Activated T-cell treated with anti-CD3 and anti-CD28 coated beads, Interleukin-2, amount 50 U/mL, for 24 hours (primary cell): ENCODE data around the gene C19orf73.
A peak's percentile ranks its signal among the peaks of the same experiment; 100 is the strongest.

Experiments used
- DNase-seq: peaks from one replicate; pipeline ENCODE4 v3.0.0-alpha.2; 2020
- H3K27ac Mint-ChIP-seq: 2 replicates; pipeline ENCODE4 v1.8.0; 2020; ENCODE audit warnings: mild to moderate bottlenecking, mixed read lengths
- H3K27me3 Mint-ChIP-seq: 2 replicates; pipeline ENCODE4 v1.8.0; 2020; ENCODE audit warnings: mixed read lengths
- H3K36me3 Mint-ChIP-seq: 2 replicates; pipeline ENCODE4 v1.8.0; 2020; ENCODE audit warnings: low read depth, mixed read lengths
- H3K4me1 Mint-ChIP-seq: 2 replicates; pipeline ENCODE4 v1.8.0; 2020; ENCODE audit warnings: low read depth, mixed read lengths
- H3K4me3 Mint-ChIP-seq: 2 replicates; pipeline ENCODE4 v1.8.0; 2020; ENCODE audit warnings: mild to moderate bottlenecking, moderate library complexity, mixed read lengths
- H3K9me3 Mint-ChIP-seq: 2 replicates; pipeline ENCODE4 v1.8.0; 2020; ENCODE audit warnings: mixed read lengths

C19orf73 gene

DNA sequence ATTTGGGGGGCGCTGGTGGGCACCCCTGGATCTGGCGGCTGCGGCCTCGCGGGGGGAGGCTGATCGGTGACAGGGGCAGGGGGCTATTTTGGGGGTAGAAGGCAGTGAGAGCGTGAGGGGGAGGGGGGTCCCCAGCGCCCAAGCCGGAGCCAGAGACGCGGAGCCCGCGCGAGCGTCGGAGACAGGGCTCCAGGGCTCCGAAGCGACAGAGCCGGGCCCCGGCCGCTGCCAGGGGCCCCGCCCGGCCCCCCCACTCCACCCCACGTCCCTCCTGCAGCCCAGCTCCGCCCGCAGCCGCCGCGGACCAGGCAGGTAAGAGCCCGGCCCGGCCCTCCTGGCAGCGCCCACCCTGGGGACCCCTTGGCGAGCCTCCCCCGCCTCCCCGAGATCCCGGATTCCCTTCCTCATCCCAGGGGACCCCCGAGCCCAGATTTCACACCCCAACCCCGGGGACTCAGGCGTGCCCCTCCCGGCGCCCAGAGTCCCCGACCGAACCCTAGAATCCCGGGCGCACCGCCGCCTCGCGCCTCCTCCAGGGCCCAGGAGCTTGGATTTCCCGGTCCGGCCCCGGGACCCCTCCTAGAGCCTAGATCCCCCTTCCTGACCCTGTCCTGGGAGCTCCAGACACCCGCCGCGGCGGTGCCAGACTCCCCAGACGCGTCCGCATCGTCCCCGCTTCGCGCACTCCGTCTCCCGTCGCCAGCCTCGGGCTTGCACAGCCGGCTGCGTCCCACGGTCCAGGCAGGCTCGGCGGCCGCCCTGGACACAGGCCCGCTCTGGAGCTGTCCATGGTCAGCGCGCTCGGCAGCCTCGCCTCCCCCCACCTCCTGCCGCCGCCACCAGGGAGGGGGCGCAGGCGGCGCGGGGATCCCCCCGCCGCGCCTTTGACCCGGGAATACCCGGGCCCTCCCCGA lies 725 bp upstream of the C19orf73 start, which contains the start of gene PPFIA3:
Gene PPFIA3, plus strand, starts transcription at position 134 of the 914 bp plus-strand sequence. CDS start 8,330 bp downstream, outside the sequence.
- no peaks in the 10 kb centered on the region for H3K9me3 Mint-ChIP-seq
- H3K27me3 Mint-ChIP-seq, result peaks cover 11% of the 10 kb centered on the region
- H3K27ac Mint-ChIP-seq, result peak within 1 kb of the TSS; percentile 93
- H3K36me3 Mint-ChIP-seq, result peaks cover 5% of the 10 kb centered on the region
- peaks cover 28% of the 10 kb centered on the region for H3K4me1 Mint-ChIP-seq
- DNase-seq, result peak; percentile 58
- peak within 1 kb of the TSS; percentile 85 for H3K4me3 Mint-ChIP-seq

DNA sequence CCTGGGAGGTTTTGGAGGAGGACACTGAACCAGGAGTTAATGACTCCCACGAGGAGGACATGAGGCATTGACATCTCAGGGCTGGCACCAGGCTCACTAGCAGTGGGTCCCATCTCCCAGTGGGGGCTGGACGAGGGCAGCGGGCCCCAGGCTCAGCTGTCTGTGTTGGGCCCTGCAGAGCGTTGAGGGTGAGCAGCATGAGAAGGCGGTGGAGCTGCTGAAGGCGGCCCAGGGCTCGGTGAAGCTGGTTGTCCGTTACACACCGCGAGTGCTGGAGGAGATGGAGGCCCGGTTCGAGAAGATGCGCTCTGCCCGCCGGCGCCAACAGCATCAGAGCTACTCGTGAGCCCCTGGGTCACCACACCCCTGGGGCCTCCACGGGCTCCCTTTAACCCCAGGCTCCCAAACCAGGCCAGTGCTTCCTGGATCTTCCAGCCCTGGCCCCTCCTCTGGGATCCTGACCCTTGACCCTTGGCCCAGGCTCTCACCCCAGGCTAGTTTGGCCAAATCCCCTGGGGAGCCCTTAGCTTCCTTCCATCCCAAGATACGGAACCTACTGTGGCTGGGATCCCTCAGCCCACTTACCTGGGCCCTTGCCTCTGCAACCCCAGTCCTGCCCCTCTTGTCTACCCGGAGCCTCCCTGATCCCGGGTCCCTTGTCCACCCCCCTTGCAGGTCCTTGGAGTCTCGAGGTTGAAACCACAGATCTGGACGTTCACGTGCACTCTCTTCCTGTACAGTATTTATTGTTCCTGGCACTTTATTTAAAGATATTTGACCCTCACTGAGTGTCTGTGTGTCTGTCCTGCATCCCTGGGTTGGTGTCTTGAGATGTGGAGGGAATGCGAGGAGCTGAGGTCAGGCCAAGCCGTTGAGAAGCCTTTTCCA lies 1.0 kb downstream of the C19orf73 start:
- Mint-ChIP-seq H3K4me1 (peaks cover 37% of the 10 kb centered on the region), H3K27ac (peak overlapping the region; percentile 93), H3K9me3 (no peaks in the 10 kb centered on the region), H3K4me3 (peak overlapping the region; percentile 85), H3K36me3 (peaks cover 5% of the 10 kb centered on the region), H3K27me3 (peaks cover 11% of the 10 kb centered on the region)
- DNase-seq, result no peak

DNA sequence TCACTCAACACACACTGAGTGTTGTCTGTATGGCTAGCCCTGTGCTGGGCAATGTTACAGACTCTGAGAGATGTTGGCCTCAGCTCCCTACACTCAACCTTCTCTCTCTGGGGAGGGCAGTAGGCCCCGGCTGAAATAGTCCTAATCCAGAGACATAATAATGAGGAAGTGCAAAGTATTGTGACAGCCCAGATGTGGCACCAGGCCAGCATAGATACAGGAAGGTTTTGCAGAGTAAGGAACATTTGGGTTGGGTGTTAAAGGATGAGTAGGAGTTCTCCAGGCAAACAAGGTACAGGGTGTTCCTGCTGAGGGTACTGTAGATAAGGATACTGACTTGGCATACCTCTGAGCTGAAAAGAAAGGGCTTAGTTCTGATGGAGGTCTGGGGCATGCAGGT lies 2.4 kb downstream of the C19orf73 start:
- Mint-ChIP-seq H3K36me3 (peaks cover 6% of the 10 kb centered on the region), H3K27ac (no peak overlapping the region), H3K4me3 (peak overlapping the region; percentile 30), H3K9me3 (no peaks in the 10 kb centered on the region), H3K4me1 (peaks cover 39% of the 10 kb centered on the region), H3K27me3 (peaks cover 11% of the 10 kb centered on the region)
- DNase-seq, result no peak

DNA sequence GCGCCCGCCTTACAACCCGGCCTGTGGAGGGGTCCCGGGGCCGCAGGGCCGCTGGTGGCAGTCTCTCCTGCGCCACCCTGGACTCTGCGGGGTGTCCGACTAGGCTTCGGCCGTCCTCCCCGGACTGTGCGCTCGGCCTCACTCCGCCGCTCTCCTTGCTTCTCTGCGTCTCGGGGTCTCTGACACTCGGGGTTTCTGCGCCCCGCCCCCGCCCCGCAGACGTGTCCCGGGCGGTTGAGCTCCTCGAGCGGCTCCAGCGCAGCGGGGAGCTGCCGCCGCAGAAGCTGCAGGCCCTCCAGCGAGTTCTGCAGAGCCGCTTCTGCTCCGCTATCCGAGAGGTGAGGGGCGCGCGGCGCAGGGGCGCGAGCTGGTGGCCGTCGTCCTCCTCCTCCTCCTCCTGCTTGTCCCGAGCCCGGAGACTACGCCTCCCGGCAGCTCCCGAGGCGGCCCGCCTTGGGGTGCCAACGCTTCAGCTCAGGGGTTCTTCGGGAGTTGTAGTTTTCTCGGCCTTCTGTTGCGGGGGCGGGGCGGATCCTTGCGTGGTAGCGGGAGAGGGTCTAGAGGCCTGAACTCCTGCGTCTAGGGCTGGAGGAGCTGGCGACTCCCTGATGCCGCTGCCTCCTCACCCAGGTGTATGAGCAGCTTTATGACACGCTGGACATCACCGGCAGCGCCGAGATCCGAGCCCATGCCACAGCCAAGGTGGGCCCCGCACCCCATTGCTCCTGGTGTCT lies 4.1 kb downstream of the C19orf73 start:
- Mint-ChIP-seq H3K4me3 (peak overlapping the region; percentile 75), H3K36me3 (peaks cover 10% of the 10 kb centered on the region), H3K27me3 (peaks cover under 1% of the 10 kb centered on the region), H3K9me3 (no peaks in the 10 kb centered on the region), H3K27ac (no peak overlapping the region), H3K4me1 (peaks cover 32% of the 10 kb centered on the region)
- peak; percentile 74 for DNase-seq

DNA sequence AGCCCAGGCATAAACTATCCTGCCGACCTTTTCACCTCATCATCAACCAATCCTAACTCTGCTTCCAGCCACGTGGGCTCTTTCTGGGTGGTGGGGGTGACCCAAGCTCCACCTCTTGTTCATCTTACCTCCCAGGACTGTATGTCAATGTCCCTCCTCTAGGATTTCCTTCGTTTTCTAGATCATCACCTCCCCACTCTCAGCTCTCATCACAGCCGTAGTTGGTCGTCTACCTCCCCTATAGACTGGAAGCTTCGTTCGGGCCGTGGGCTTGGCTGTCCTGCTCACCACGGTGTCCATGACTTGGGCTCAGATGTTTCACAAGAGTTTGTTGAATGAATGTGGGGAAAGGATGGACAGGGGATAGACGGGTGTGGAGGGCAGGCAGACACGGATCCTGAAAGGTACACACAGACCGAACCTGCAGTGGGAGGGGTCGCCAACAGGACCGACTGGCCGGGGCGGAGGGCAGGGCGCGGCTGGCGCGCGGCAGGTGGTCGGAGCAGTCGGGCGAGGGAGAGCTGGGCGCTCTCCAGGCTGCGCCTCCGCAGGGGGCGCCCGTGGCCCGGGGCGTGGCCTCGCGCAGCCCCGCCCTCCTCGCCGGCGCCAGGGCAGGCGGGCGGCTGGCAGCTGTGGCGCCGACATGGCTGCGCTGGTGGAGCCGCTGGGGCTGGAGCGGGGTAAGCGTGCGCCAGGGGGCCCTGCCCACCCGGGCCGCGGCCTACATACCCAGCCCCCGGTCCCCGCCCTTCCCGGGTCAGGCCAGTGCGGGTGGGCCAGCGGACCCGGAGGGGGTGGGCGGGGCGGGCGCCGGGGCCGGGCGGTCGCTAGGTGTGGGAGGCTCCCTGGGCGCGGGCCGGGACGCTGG lies 4.9 kb downstream of the C19orf73 start, which contains the start of gene LIN7B:
Gene LIN7B, plus strand, starts transcription at position 609 of the 868 bp plus-strand sequence. Its CDS starts 35 bp downstream, at position 644.
- H3K27me3 Mint-ChIP-seq, result no peaks in the 10 kb centered on the region
- H3K27ac Mint-ChIP-seq, result peak within 1 kb of the TSS; percentile 34
- H3K4me3 Mint-ChIP-seq, result peak within 1 kb of the TSS; percentile 79
- DNase-seq, result peak; percentile 89
- peaks cover 18% of the 10 kb centered on the region for H3K36me3 Mint-ChIP-seq
- H3K9me3 Mint-ChIP-seq, result no peaks in the 10 kb centered on the region
- peaks cover 32% of the 10 kb centered on the region for H3K4me1 Mint-ChIP-seq

DNA sequence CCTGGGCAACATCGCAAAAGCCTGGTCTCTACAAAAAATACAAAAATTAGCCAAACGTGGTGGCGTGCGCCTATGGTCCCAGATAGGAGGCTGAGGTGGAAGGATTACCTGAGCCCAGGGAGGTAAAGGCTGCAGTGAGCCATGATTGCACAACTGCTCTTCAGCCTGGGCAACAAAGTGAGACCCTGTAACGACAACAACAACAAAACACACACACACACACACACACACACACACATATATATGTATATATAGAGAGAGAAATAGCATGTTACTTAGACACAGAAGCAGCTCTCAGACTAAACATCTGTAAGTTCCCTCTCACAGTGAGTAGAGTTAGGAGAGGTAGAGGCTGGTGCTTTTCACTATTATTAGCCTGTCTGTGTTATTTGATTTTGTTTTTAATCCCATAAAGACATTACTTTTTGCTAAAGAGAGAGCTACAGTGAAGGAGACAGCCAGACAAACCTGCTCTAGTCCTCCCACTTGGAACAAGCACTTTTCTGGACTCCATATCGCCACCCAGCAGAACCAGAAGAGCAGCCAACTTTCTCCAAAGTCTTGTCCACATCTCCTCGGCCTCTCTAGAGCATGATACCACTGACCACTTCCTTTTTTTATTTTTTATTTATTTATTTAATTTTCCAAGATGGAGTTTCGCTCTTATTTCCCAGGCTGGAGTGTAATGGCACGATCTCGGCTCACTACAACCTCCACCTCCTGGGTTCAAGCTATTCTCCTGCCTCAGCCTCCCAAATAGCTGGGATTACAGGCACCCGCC lies 7.5 kb downstream of the C19orf73 start:
- peaks cover 22% of the 10 kb centered on the region for H3K4me1 Mint-ChIP-seq
- no peaks in the 10 kb centered on the region for H3K9me3 Mint-ChIP-seq
- no peaks in the 10 kb centered on the region for H3K27me3 Mint-ChIP-seq
- no peak for DNase-seq
- peaks cover 38% of the 10 kb centered on the region for H3K36me3 Mint-ChIP-seq
- no peak overlapping the region for H3K27ac Mint-ChIP-seq
- H3K4me3 Mint-ChIP-seq, result no peak overlapping the region

DNA sequence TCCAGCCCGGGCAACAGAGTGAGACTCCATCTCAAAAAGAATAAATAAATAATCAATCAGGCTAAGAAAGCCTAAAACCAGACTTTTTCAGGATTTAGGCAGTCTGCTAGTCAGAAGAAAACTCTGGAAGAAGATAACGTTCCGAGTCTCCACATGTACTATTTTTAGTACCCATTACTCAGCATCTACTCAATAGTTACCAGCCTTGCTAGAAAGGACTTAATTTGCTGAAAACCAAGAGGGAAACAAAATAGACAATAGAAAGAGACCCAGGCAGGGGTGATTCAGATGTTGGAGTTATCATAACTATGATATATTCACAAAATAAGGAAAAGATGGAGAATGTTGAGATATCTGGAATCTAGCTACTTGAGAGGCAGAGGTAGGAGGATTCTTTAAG lies 8.4 kb downstream of the C19orf73 start:
- Mint-ChIP-seq H3K4me3 (no peak overlapping the region), H3K9me3 (no peaks in the 10 kb centered on the region), H3K27ac (no peak overlapping the region), H3K27me3 (no peaks in the 10 kb centered on the region), H3K4me1 (peaks cover 22% of the 10 kb centered on the region), H3K36me3 (peaks cover 46% of the 10 kb centered on the region)
- no peak for DNase-seq

DNA sequence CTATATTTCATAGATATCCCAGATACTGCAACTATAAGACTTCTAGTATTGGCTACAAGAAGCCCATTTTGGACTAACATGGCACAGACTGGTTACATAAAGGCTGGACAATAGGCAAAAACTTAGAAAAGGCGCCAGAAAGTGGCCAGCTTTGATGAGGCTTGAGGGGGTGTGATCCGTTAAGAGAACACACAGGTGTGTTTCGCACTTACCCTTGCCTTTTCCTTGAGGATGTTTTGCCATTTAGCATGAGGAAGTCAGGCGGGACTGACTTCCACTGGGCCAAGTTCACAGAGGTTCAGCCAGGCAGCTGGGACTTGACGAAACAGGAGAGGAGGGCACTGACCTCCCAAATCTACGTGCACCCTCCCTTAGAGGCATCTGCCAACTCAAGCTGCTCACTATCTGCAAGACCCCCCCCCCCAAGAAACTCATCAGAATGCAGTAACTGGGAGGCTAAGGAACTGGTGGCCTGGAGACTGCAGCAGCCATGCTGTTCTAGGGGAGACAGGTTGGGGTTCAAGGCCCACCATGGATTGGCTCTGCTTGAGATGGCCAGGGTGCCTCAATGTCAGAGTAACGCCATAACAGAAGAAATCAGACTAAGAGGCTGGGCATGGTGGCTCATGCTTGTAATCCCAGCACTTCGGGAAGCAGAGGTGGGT lies 9.2 kb downstream of the C19orf73 start:
- H3K27ac Mint-ChIP-seq, result no peak overlapping the region
- H3K4me3 Mint-ChIP-seq, result no peak overlapping the region
- H3K27me3 Mint-ChIP-seq, result no peaks in the 10 kb centered on the region
- DNase-seq, result no peak
- no peaks in the 10 kb centered on the region for H3K9me3 Mint-ChIP-seq
- H3K36me3 Mint-ChIP-seq, result peaks cover 55% of the 10 kb centered on the region
- H3K4me1 Mint-ChIP-seq, result peaks cover 18% of the 10 kb centered on the region

DNA sequence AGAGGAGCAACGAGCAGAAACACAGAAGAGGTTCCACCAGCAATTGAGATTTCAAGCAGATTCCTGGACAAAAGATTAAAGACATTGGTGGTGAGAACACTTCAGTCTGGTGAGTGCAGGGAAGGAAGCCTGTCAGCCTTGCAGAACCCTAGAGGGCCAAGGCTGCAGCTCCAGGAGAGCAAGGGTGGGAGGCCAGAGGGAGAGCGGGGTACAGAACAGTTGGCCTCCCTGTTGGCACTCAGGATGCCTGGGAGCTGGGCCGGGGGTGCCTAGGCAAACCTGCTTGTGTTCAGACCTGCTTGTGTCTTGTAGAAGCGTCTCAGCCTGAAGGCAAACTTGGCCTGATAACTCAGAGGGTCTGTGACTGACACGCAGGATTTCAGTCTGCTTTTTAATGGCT lies 9.9 kb downstream of the C19orf73 start:
- Mint-ChIP-seq H3K36me3 (peaks cover 61% of the 10 kb centered on the region), H3K27me3 (no peaks in the 10 kb centered on the region), H3K9me3 (no peaks in the 10 kb centered on the region), H3K27ac (no peak overlapping the region), H3K4me3 (no peak overlapping the region), H3K4me1 (peaks cover 18% of the 10 kb centered on the region)
- no peak for DNase-seq

DNA sequence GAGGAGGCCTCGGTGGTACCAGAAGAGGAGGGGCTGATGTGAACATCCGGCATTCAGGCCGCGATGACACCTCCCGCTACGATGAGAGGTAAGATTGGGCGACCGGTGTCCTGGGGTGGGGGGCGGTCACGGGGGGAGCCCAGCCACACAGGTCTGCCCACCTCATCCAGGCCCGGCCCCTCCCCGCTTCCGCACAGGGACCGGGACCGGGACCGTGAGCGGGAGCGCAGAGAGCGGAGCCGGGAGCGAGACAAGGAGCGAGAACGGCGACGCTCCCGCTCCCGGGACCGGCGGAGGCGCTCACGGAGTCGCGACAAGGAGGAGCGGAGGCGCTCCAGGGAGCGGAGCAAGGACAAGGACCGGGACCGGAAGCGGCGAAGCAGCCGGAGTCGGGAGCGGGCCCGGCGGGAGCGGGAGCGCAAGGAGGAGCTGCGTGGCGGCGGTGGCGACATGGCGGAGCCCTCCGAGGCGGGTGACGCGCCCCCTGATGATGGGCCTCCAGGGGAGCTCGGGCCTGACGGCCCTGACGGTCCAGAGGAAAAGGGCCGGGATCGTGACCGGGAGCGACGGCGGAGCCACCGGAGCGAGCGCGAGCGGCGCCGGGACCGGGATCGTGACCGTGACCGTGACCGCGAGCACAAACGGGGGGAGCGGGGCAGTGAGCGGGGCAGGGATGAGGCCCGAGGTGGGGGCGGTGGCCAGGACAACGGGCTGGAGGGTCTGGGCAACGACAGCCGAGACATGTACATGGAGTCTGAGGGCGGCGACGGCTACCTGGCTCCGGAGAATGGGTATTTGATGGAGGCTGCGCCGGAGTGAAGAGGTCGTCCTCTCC lies 11.1 kb downstream of the C19orf73 start:
- H3K4me1 Mint-ChIP-seq, result peaks cover 9% of the 10 kb centered on the region
- no peaks in the 10 kb centered on the region for H3K27me3 Mint-ChIP-seq
- H3K4me3 Mint-ChIP-seq, result no peak overlapping the region
- H3K27ac Mint-ChIP-seq, result no peak overlapping the region
- DNase-seq, result no peak
- no peaks in the 10 kb centered on the region for H3K9me3 Mint-ChIP-seq
- peaks cover 71% of the 10 kb centered on the region for H3K36me3 Mint-ChIP-seq

DNA sequence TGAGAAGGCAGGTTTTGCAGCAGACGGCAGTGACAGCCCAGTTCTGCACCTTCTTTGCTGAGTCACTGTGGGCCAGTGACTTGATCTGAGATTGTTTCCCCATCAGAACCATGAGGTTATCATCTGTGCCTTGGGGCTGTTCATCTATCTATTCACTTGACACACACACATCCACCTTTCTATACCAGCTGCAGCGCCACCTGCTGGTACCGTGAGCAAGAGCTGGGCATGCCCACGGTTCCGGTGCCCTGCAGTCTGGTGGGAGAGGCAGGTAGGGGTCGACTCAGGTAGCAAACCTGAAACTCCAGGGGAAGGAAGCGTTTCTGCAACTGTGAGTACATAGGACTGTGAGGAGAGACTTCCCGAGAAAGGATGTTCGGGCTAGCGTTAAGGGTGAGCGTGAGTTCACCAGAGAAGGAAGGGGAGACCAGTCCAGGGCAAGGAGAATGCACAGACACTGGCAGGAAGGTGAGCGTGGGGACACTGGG lies 12.3 kb downstream of the C19orf73 start:
- Mint-ChIP-seq H3K4me3 (no peak overlapping the region), H3K4me1 (peaks cover 7% of the 10 kb centered on the region), H3K36me3 (peaks cover 81% of the 10 kb centered on the region), H3K9me3 (no peaks in the 10 kb centered on the region), H3K27me3 (no peaks in the 10 kb centered on the region), H3K27ac (peak overlapping the region; percentile 68)
- peak; percentile 78 for DNase-seq
